Neural cell (in vitro differentiated cells): ENCODE measurements around the gene ECI1. TPM values are rescaled to one million over a fixed set of nuclear protein-coding genes. Genes with fewer than 3 reads are reported as not detected.

Source experiments
- H2AFZ ChIP-seq: fragments of 200-600, 300-800 bp; sonication (generic), shearing (Covaris generic); 2 replicates; pipeline ENCODE4 v1.6.0; 2014; ENCODE audit warnings: low read depth, mild to moderate bottlenecking, antibody characterized with exemption, low read length, moderate library complexity
- H3F3A ChIP-seq: fragments of 200-600 bp; shearing (Covaris generic); 2 replicates; pipeline ENCODE4 v1.6.1; 2016; ENCODE audit warnings: mild to moderate bottlenecking, moderate library complexity, mixed read lengths, antibody characterized with exemption, low read length; ENCODE audit not compliant: insufficient read depth, poor library complexity, severe bottlenecking
- H3K27ac ChIP-seq: fragments of 200-600, 300-800 bp; sonication (generic), shearing (Covaris generic); 2 replicates; pipeline ENCODE4 v1.5.1; 2014; ENCODE audit warnings: mild to moderate bottlenecking, low read length, moderate library complexity
- H3K27me3 ChIP-seq: fragments of 300-800, 200-600 bp; sonication (generic), shearing (Covaris generic); 2 replicates; pipeline ENCODE4 v1.6.0; 2014; ENCODE audit warnings: mild to moderate bottlenecking, low read depth, low read length, moderate library complexity; ENCODE audit not compliant: insufficient read depth
- H3K36me3 ChIP-seq: fragments of 300-800, 200-600 bp; sonication (generic), shearing (Covaris generic); 2 replicates; pipeline ENCODE4 v1.5.1; 2014; ENCODE audit warnings: mild to moderate bottlenecking, antibody characterized with exemption, low read length, moderate library complexity; ENCODE audit not compliant: insufficient read depth
- H3K4me2 ChIP-seq: fragments of 300-800, 200-600 bp; sonication (generic), shearing (Covaris generic); 2 replicates; pipeline ENCODE4 v1.6.0; 2014; ENCODE audit warnings: mild to moderate bottlenecking, low read length
- H3K4me3 ChIP-seq: fragments of 300-800, 200-600 bp; sonication (generic), shearing (Covaris generic); 2 replicates; pipeline ENCODE4 v1.5.1; 2014; ENCODE audit warnings: mild to moderate bottlenecking, low read length, moderate library complexity
- H3K79me2 ChIP-seq: fragments of 200-600 bp; shearing (Covaris generic); replicated peaks from 2 replicates; pipeline ENCODE4 v1.6.0; 2014; ENCODE audit warnings: mild to moderate bottlenecking, low read length, moderate library complexity; ENCODE audit not compliant: insufficient read depth
- H3K9ac ChIP-seq: fragments of 300-800, 200-600 bp; sonication (generic), shearing (Covaris generic); 2 replicates; pipeline ENCODE4 v1.6.1; 2016; ENCODE audit warnings: mild to moderate bottlenecking, low read length, mixed read lengths
- H3K9me2 ChIP-seq: fragments of 200-600 bp; shearing (Covaris generic); 2 replicates; pipeline ENCODE4 v1.6.1; 2016; ENCODE audit warnings: mild to moderate bottlenecking, low read length, mixed read lengths; ENCODE audit not compliant: insufficient read depth
- H3K9me3 ChIP-seq: fragments of 200-600, 300-800 bp; sonication (generic), shearing (Covaris generic); 2 replicates; pipeline ENCODE4 v1.6.1; 2016; ENCODE audit warnings: mild to moderate bottlenecking, mixed run types, low read length, moderate library complexity, mixed read lengths
- H4K20me1 ChIP-seq: fragments of 200-600 bp; shearing (Covaris generic); 2 replicates; pipeline ENCODE4 v1.6.1; 2016; ENCODE audit warnings: mild to moderate bottlenecking, mixed run types; ENCODE audit not compliant: insufficient read depth
- EP300 ChIP-seq: fragments of 450-650 bp; conservative IDR thresholded peaks from 2 replicates; pipeline ENCODE4 v1.6.1; 2014; ENCODE audit warnings: antibody characterized with exemption, mild to moderate bottlenecking, moderate library complexity; ENCODE audit not compliant: poor library complexity, severe bottlenecking
- EZH2 ChIP-seq: fragments of 200-600, 300-800 bp; shearing (Covaris generic), sonication (generic); IDR thresholded peaks from 2 replicates; pipeline ENCODE4 v1.6.1; 2014; ENCODE audit warnings: antibody characterized with exemption, low read length, borderline replicate concordance, mild to moderate bottlenecking; ENCODE audit not compliant: insufficient read depth, poor library complexity, severe bottlenecking
- MXI1 ChIP-seq: fragments of 450-650 bp; conservative IDR thresholded peaks from 2 replicates; pipeline ENCODE4 v1.6.1; 2014; ENCODE audit warnings: antibody characterized with exemption, mild to moderate bottlenecking; ENCODE audit not compliant: poor library complexity, severe bottlenecking
- POLR2AphosphoS5 ChIP-seq: IDR thresholded peaks from 2 replicates; pipeline ENCODE4 v1.6.1; 2012
- RAD21 ChIP-seq: fragments of 450-650 bp; conservative IDR thresholded peaks from 2 replicates; pipeline ENCODE4 v1.6.1; 2014; ENCODE audit warnings: antibody characterized with exemption, mild to moderate bottlenecking, moderate library complexity
- SMC3 ChIP-seq: fragments of 450-650 bp; conservative IDR thresholded peaks from 2 replicates; pipeline ENCODE4 v1.6.1; 2014; ENCODE audit warnings: antibody characterized with exemption, mild to moderate bottlenecking, moderate library complexity; ENCODE audit not compliant: poor library complexity
- TAF1 ChIP-seq: IDR thresholded peaks from 2 replicates; pipeline ENCODE4 v1.6.1; 2012; ENCODE audit warnings: low read depth
- polyA plus RNA-seq: library from polyadenylated mRNA; depleted of rRNA; stranded (reverse); fragments of >200 nt; gene quantifications from 2 replicates; pipeline ENCODE4 v1.2.3, GENCODE V29; 2014
- small RNA-seq, 3 experiments: library from RNA; depleted of rRNA; stranded (forward); fragments of <200 nt; gene quantifications; one replicate each; pipeline ENCODE3, GENCODE V24; 2012
- TF ChIP-seq, protein P1 (sequence below): fragments of 450-650 bp; IDR thresholded peaks from 2 replicates; pipeline ENCODE4 v1.5.1; 2014; ENCODE audit warnings: antibody characterized with exemption, mild to moderate bottlenecking, moderate library complexity; ENCODE audit not compliant: poor library complexity, severe bottlenecking
- TF ChIP-seq, protein P2 (sequence below): IDR thresholded peaks from 2 replicates; pipeline ENCODE4 v1.6.1; 2012; ENCODE audit warnings: borderline replicate concordance

Gene ECI1
- polyA plus RNA-seq, 1 donor from 2014 or later = 35.3 TPM

DNA sequence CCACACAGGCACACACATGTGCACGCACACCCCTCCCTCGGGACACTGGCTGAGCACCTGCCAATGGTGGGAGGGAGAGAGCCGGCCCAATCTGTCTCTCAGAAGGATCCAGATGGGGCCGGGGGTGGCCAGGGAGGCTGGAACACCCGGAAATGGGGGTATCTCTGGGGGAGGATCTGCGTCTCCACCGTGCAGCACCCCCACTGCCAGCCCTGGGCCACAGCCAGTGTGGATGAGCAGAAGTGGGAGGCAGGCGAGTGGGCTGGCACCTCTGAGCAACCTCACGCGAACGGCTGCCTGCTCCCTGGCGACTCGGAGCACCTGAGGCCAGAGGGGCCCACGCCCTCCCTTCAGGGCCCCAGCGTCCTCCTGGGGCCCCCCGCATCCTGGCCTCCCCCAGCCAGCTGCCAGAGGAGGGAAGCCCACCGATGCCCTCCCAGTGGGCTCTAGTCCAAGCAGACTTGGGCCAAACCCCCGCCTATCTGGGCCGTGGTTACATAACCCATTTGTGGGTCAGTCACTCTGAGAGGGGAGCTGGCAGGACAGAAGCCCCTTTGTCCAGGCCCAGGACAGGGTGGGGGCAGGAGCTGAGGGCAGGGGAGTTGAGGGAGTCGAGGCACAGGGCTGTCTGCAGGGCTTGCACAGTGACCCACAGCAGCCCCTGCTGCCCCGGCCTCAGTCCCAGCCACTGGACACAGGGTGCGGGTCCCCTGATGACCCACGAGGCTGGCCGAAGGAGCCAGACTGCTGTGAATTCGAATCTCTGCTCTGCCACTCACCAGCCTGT is 60.5 kb downstream of the ECI1 start:
- no peaks in the 10 kb centered on the region for H3K9me3 ChIP-seq
- no peak overlapping the region for H3K4me3 ChIP-seq
- no peaks in the 10 kb centered on the region for H3K36me3 ChIP-seq
- no peaks in the 10 kb centered on the region for H3F3A ChIP-seq
- no peak overlapping the region for H3K9ac ChIP-seq
- TF ChIP-seq, protein P1, sequence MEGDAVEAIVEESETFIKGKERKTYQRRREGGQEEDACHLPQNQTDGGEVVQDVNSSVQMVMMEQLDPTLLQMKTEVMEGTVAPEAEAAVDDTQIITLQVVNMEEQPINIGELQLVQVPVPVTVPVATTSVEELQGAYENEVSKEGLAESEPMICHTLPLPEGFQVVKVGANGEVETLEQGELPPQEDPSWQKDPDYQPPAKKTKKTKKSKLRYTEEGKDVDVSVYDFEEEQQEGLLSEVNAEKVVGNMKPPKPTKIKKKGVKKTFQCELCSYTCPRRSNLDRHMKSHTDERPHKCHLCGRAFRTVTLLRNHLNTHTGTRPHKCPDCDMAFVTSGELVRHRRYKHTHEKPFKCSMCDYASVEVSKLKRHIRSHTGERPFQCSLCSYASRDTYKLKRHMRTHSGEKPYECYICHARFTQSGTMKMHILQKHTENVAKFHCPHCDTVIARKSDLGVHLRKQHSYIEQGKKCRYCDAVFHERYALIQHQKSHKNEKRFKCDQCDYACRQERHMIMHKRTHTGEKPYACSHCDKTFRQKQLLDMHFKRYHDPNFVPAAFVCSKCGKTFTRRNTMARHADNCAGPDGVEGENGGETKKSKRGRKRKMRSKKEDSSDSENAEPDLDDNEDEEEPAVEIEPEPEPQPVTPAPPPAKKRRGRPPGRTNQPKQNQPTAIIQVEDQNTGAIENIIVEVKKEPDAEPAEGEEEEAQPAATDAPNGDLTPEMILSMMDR = no peak
- TF ChIP-seq MXI1 (no peak), RAD21 (no peak), POLR2AphosphoS5 (no peak), SMC3 (no peak), TAF1 (no peak), EZH2 (no peak), EP300 (no peak)
- TF ChIP-seq, protein P2, sequence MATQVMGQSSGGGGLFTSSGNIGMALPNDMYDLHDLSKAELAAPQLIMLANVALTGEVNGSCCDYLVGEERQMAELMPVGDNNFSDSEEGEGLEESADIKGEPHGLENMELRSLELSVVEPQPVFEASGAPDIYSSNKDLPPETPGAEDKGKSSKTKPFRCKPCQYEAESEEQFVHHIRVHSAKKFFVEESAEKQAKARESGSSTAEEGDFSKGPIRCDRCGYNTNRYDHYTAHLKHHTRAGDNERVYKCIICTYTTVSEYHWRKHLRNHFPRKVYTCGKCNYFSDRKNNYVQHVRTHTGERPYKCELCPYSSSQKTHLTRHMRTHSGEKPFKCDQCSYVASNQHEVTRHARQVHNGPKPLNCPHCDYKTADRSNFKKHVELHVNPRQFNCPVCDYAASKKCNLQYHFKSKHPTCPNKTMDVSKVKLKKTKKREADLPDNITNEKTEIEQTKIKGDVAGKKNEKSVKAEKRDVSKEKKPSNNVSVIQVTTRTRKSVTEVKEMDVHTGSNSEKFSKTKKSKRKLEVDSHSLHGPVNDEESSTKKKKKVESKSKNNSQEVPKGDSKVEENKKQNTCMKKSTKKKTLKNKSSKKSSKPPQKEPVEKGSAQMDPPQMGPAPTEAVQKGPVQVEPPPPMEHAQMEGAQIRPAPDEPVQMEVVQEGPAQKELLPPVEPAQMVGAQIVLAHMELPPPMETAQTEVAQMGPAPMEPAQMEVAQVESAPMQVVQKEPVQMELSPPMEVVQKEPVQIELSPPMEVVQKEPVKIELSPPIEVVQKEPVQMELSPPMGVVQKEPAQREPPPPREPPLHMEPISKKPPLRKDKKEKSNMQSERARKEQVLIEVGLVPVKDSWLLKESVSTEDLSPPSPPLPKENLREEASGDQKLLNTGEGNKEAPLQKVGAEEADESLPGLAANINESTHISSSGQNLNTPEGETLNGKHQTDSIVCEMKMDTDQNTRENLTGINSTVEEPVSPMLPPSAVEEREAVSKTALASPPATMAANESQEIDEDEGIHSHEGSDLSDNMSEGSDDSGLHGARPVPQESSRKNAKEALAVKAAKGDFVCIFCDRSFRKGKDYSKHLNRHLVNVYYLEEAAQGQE = no peak
- peaks cover 2% of the 10 kb centered on the region for H3K79me2 ChIP-seq
- H2AFZ ChIP-seq = no peak overlapping the region
- no peaks in the 10 kb centered on the region for H3K9me2 ChIP-seq
- no peak overlapping the region for H3K27ac ChIP-seq
- no peaks in the 10 kb centered on the region for H3K27me3 ChIP-seq
- no peak overlapping the region for H3K4me2 ChIP-seq
- no peaks in the 10 kb centered on the region for H4K20me1 ChIP-seq

GRCh38 chr16:2190002-2190658 is 61.3 kb downstream of the ECI1 start:
- Histone ChIP-seq H3K9ac (no peak overlapping the region), H4K20me1 (no peaks in the 10 kb centered on the region), H3K79me2 (peaks cover 2% of the 10 kb centered on the region), H3K4me3 (no peak overlapping the region), H3F3A (no peaks in the 10 kb centered on the region), H3K27me3 (no peaks in the 10 kb centered on the region), H3K9me2 (no peaks in the 10 kb centered on the region), H3K27ac (no peak overlapping the region), H3K36me3 (no peaks in the 10 kb centered on the region), H3K9me3 (no peaks in the 10 kb centered on the region), H3K4me2 (no peak overlapping the region), H2AFZ (no peak overlapping the region)
- no peak for TF ChIP-seq SMC3
- TF ChIP-seq, protein P1 = no peak
- TF ChIP-seq MXI1 = no peak

Small RNA genes lying within 50 kb of the gene (small RNA-seq; reads per million reads assigned to genes)
- gene MIR3677 (0.03 to 0.19 (median 0.08) reads per million in 3 experiments), gene MIR4717 (0 reads per million in 3 experiments)

Other genes with a start within 250 kb of the ECI1 start
- 18.2 and 22.1 TPM in 2 replicates for gene ZNF598, start 241.8 kb downstream of the ECI1 start, polyA plus RNA-seq
- gene NPW, start 231.8 kb downstream of the ECI1 start, polyA plus RNA-seq = not detected in 2 replicates
- 3.4 and 4.1 TPM in 2 replicates for gene NHERF2, start 224.7 kb downstream of the ECI1 start, polyA plus RNA-seq
- gene NTHL1, start 203.8 kb downstream of the ECI1 start, polyA plus RNA-seq = 43.1 and 56.9 TPM in 2 replicates
- gene TSC2, start 203.6 kb downstream of the ECI1 start, polyA plus RNA-seq = 69.2 and 92.8 TPM in 2 replicates
- gene PKD1, start 115.7 kb downstream of the ECI1 start, polyA plus RNA-seq = 176 and 232 TPM in 2 replicates
- gene RAB26, start 103.0 kb downstream of the ECI1 start, polyA plus RNA-seq = 2.7 and 4.9 TPM in 2 replicates
- 30.9 and 42.5 TPM in 2 replicates for gene TRAF7, start 95.8 kb downstream of the ECI1 start, polyA plus RNA-seq
- gene CASKIN1, start 55.0 kb downstream of the ECI1 start, polyA plus RNA-seq = 10.3 and 12.3 TPM in 2 replicates
- 13.5 and 34.2 TPM in 2 replicates for gene MLST8, start 46.1 kb downstream of the ECI1 start, polyA plus RNA-seq
- gene BRICD5, start 40.7 kb downstream of the ECI1 start, polyA plus RNA-seq = 39.2 and 43.6 TPM in 2 replicates
- gene PGP, start 36.7 kb downstream of the ECI1 start, polyA plus RNA-seq = 42.2 and 44.1 TPM in 2 replicates
- 64.9 and 81.6 TPM in 2 replicates for gene E4F1, start 28.0 kb downstream of the ECI1 start, polyA plus RNA-seq
- gene DNASE1L2, start 15.1 kb downstream of the ECI1 start, polyA plus RNA-seq = 10.2 and 10.9 TPM in 2 replicates
- gene RNPS1, start 16.5 kb upstream of the ECI1 start, polyA plus RNA-seq = 180 and 195 TPM in 2 replicates
- 30.7 and 34.1 TPM in 2 replicates for gene ABCA3, start 89.1 kb upstream of the ECI1 start, polyA plus RNA-seq
- 5.2 and 5.7 TPM in 2 replicates for gene CCNF, start 177.9 kb upstream of the ECI1 start, polyA plus RNA-seq
- gene TEDC2, start 208.5 kb upstream of the ECI1 start, polyA plus RNA-seq = 27.6 and 31.5 TPM in 2 replicates
- 1.2 and 2.4 TPM in 2 replicates for gene NTN3, start 219.7 kb upstream of the ECI1 start, polyA plus RNA-seq
- gene TBC1D24, start 223.5 kb upstream of the ECI1 start, polyA plus RNA-seq = 27.1 and 30.1 TPM in 2 replicates